ENCODE data around the gene PRKX.
"Not testable (repeated sequence)": the region's sequence is repeated elsewhere in the genome, so short reads cannot be mapped to it uniquely, and the experiment has no call there.

Gene PRKX

DNA sequence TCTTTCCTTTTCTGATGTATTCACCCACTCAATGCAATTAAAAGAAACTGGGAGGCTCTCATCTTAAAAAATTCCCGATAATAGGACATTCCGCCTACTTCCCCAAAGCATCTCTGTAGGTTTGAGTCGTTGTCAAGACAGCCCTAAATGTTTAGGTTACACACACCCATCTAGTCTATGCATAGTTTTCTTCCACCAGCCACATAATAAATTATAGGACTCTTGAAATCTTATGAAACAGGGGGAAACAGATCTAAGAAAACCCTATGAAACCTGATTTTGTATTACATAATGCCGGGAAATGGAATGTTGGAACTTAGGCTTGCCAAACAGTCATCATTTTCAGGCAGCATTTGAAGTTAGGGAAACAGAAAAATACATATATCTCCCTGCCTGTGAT is 150.0 kb downstream of the PRKX start:
- DNase-seq, result no peak

DNA sequence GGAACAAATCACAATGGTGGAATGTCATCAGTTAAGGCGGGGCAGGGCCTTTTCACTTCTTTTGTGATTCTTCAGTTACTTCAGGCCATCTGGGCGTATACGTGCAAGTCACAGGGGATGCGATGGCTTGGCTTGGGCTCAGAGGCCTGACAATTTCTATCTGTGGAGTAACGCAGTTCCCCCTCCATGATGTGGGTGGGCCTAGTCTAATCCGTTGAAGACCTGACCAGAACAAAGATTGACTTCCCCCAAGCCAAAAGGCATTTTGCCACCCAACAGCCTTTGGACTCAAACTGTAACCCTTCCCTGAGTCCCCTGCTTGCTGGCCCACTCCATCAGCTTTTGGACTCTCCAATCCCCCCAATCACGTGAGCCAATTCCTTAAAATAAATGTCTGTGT is 153.4 kb downstream of the PRKX start:
- DNase-seq, result not testable (repeated sequence)
